OCI-LY7 (cell line): ENCODE measurements around the gene CARD10. TPM values are rescaled to one million over a fixed set of nuclear protein-coding genes. Genes with fewer than 3 reads are reported as not detected.
A peak's percentile ranks its signal among the peaks of the same experiment; 100 is the strongest.

Source experiments
- BruUV-seq: library from RNA; stranded (reverse); fragments of 400-500 nt; replicated peaks from 2 replicates; lab custom pipeline; 2021; lab: Mats Ljungman, UMichigan
- CTCF ChIA-PET: fragments of 300-600 bp; sonication (Branson Sonifier 250); formaldehyde crosslinking; loops from one replicate; lab custom pipeline; 2022; ENCODE audit warnings: antibody characterized with exemption; ENCODE audit not compliant: unreplicated experiment; lab: Charles Lee
- POLR2A ChIA-PET: fragments of 300-600 bp; sonication (Branson Sonifier 250); formaldehyde crosslinking; loops from one replicate; lab custom pipeline; 2022; ENCODE audit warnings: antibody characterized with exemption; lab: Charles Lee
- DNase-seq: peaks from one replicate; pipeline ENCODE4 v3.0.0-alpha.2; 2015; ENCODE audit warnings: low spot score
- H2AFZ ChIP-seq: fragments of 200-600 bp; sonication (generic), shearing (Covaris generic); 2 replicates; pipeline ENCODE4 v1.6.1; 2014; ENCODE audit warnings: mild to moderate bottlenecking, antibody characterized with exemption, low read length, moderate library complexity
- H3K27ac ChIP-seq: fragments of 200-600 bp; sonication (generic); 2 replicates; pipeline ENCODE4 v1.5.1; 2014; ENCODE audit warnings: mixed run types, low read depth, mild to moderate bottlenecking, moderate library complexity, low read length, inconsistent platforms; ENCODE audit not compliant: poor library complexity, severe bottlenecking
- H3K36me3 ChIP-seq: fragments of 200-600 bp; sonication (generic); 2 replicates; pipeline ENCODE4 v1.6.1; 2014; ENCODE audit warnings: mild to moderate bottlenecking, antibody characterized with exemption, low read length, moderate library complexity, mixed read lengths; ENCODE audit not compliant: insufficient read depth
- H3K4me1 ChIP-seq: fragments of 200-600 bp; sonication (generic); 2 replicates; pipeline ENCODE4 v1.5.1; 2014; ENCODE audit warnings: mild to moderate bottlenecking, low read length; ENCODE audit not compliant: insufficient read depth, poor library complexity, severe bottlenecking
- H3K4me2 ChIP-seq: fragments of 200-600 bp; sonication (generic); 2 replicates; pipeline ENCODE4 v1.6.1; 2014; ENCODE audit warnings: mild to moderate bottlenecking, low read length
- H3K4me3 ChIP-seq: fragments of 200-600 bp; sonication (generic); 2 replicates; pipeline ENCODE4 v1.5.1; 2014; ENCODE audit warnings: mild to moderate bottlenecking, low read depth, low read length; ENCODE audit not compliant: poor library complexity, severe bottlenecking
- H3K79me2 ChIP-seq: fragments of 200-600 bp; sonication (generic); 2 replicates; pipeline ENCODE4 v1.6.1; 2016; ENCODE audit warnings: low read depth, mild to moderate bottlenecking, low read length, moderate library complexity, mixed read lengths; ENCODE audit not compliant: insufficient read depth
- H3K9me2 ChIP-seq: fragments of 200-600 bp; sonication (generic); 2 replicates; pipeline ENCODE4 v1.6.1; 2016; ENCODE audit warnings: mild to moderate bottlenecking, low read length, mixed read lengths; ENCODE audit not compliant: insufficient read depth
- H3K9me3 ChIP-seq: fragments of 200-600 bp; sonication (generic); 2 replicates; pipeline ENCODE4 v1.6.1; 2014; ENCODE audit warnings: mild to moderate bottlenecking, mixed run types, low read length, mixed read lengths
- H4K20me1 ChIP-seq: fragments of 200-600 bp; sonication (generic); 2 replicates; pipeline ENCODE4 v1.6.1; 2014; ENCODE audit warnings: mild to moderate bottlenecking, antibody characterized with exemption, low read length, moderate library complexity, mixed read lengths; ENCODE audit not compliant: insufficient read depth
- CTCF ChIP-seq: fragments of 200-600 bp; sonication (generic); conservative IDR thresholded peaks from 2 replicates; pipeline ENCODE4 v1.5.1; 2014; ENCODE audit warnings: mild to moderate bottlenecking, antibody characterized with exemption, low read length, moderate library complexity, mixed read lengths
- EZH2phosphoT487 ChIP-seq: fragments of 200-600 bp; sonication (generic); IDR thresholded peaks from 2 replicates; pipeline ENCODE4 v1.6.1; 2018; ENCODE audit warnings: low read depth, borderline replicate concordance, mild to moderate bottlenecking, mixed run types, antibody characterized with exemption, low read length, moderate library complexity, mixed read lengths
- intact Hi-C: fragments of 100-400 bp; cut with micrococcal nuclease; formaldehyde crosslinking; loops from one replicate; pipeline ENCODE4 v1.10.0; 2022; ENCODE audit not compliant: unreplicated experiment
- total RNA-seq, 2 experiments: library from RNA; depleted of rRNA in 1 of 2; stranded (reverse); fragments of >200 nt in 1 of 2; shearing (Covaris generic) in 1 of 2; gene quantifications; 2 replicates each; pipeline ENCODE4 v1.2.3, GENCODE V29; 2014 to 2022

The CARD10 gene
- total RNA-seq, 2 experiments from 2014 or later = 2.8 to 4.0 TPM

DNA sequence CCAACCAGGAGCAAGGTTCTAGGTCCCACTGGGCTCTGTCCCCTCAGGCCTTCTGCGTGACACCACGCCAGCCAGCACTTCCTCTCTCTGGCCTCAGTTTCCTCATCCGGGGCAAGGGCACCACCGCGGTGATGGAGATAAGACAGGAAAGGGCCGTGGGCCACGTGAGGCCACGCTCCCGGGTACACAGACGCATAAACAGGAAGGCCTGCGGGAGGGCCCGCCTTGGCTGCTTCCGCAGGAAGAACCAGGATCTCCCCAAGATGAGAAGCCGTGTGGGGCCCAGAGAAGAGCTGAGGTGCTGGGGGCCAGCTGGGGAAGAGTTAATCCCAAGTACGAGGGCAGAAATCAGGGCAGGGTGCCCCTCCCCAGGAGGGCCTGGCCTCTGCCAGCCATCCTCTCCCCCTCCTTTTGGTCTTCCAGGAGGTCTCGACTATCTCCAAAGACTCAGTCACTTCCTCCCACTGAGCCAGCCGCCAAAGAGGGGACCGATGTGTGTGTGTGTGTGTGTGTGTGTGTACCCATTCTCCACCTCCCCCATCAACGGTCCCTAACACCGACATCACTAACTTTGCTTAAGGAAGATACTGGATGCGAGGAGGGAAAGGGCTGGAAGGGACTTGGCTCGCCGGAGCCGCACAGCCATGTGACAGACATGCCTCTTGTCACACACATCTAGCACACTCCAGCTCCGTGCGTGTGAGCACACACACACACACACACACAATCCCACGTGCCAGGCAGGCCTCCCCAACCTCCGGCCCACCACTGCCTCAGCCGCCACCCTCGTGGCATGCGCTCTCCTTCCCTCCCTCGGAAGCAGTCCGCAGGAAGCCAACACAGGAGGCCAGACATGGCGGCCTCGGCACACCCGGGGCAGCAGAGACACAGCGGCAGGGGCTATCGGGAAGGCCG is 34.5 kb downstream of the CARD10 start:
- Histone ChIP-seq H2AFZ (no peak overlapping the region), H4K20me1 (0 out of 2 replicates have a peak, but pooled peaks cover 5% of the 10 kb centered on the region), H3K9me2 (no peaks in the 10 kb centered on the region), H3K27ac (peak overlapping the region; percentile 91), H3K36me3 (peaks cover 49% of the 10 kb centered on the region), H3K9me3 (no peaks in the 10 kb centered on the region), H3K4me1 (peaks cover 62% of the 10 kb centered on the region), H3K79me2 (peaks cover 64% of the 10 kb centered on the region), H3K4me3 (peak overlapping the region; percentile 80), H3K4me2 (peak overlapping the region; percentile 77)
- ChIA-PET CTCF (interaction anchor here (1.8 kb wide), 1 partner anchor 12 kb away, joined by 14 read pairs; no protein-coding TSS in a partner anchor), POLR2A (interaction anchor here (0.7 to 1.2 kb wide), 2 partner anchors 202 to 283 kb away, joined by 3 read pairs; partner anchors contain the start of gene CYTH4)
- DNase-seq = peak; percentile 93
- TF ChIP-seq EZH2phosphoT487 = no peak
- no peak for TF ChIP-seq CTCF
- intact Hi-C loops = no loop called here
- TSS peak; percentile 97 for BruUV-seq

GRCh38 chr22:37483050-37483449 is 36.2 kb downstream of the CARD10 start:
- no peak for DNase-seq
- Histone ChIP-seq H3K4me1 (peaks cover 66% of the 10 kb centered on the region), H3K27ac (peak overlapping the region; percentile 91), H4K20me1 (0 out of 2 replicates have a peak, but pooled peaks cover 5% of the 10 kb centered on the region), H3K36me3 (peaks cover 65% of the 10 kb centered on the region), H3K9me3 (no peaks in the 10 kb centered on the region), H2AFZ (no peak overlapping the region), H3K79me2 (peaks cover 67% of the 10 kb centered on the region), H3K4me3 (peak overlapping the region; percentile 80), H3K9me2 (no peaks in the 10 kb centered on the region), H3K4me2 (peak overlapping the region; percentile 77)
- intact Hi-C loops = no loop called here
- ChIA-PET POLR2A (no interaction called here), CTCF (interaction anchor here (0.8 kb wide), 1 partner anchor 87 kb away, joined by 3 read pairs; no protein-coding TSS in a partner anchor)
- no TSS peak for BruUV-seq
- TF ChIP-seq EZH2phosphoT487 (no peak), CTCF (no peak)
